ENCODE results near the gene CRKL. TPM values are rescaled to one million over a fixed set of nuclear protein-coding genes. Genes with fewer than 3 reads are reported as not detected.

The CRKL gene
- total RNA-seq, 1 donor from 2014 or later = 102 TPM

DNA sequence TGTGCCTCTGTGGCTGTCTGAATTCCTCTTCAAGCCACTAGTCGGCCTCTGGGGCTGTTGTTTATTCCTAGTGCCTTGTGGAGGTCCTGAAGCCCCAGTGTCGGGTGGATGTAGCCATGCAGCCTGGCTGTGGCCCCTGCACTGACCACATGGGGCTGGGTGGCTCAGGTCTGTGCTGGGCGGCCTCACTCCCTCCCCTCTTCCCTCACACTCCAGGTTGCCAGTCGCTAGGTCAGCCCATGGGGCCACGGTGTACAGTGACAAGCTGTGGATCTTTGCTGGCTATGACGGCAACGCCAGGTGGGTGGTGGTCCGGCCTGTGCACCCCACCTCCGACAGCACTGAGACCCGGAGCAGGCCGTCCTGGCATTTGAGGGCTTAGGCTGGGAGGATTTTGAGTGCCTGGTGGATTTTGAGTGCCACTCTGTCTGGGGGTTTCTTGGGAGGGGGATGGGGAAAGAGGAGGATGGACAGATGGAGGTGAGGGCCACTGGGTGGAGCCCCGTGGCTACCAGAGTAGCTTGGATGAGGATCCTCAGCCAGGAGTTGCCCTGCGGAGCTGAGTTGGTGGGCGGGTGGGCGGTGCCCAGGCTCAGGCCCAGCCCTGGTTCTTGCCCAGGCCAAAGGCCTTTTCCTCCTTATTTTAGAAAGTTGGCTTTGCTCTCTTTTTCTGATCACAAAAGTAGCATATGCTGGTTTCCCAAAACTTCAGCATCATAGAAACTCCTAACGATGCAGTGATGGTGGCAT lies 71.5 kb downstream of the CRKL start:
- no peak for DNase-seq (ENCODE audit: low read depth, low spot score)
- H3K27ac Mint-ChIP-seq (ENCODE audit: unreplicated experiment) = no peak overlapping the region
- H3K9me3 Mint-ChIP-seq = no peaks in the 10 kb centered on the region
- H3K36me3 Mint-ChIP-seq (ENCODE audit: low read depth) = peaks cover 5% of the 10 kb centered on the region
- TF ChIP-seq, protein P1, sequence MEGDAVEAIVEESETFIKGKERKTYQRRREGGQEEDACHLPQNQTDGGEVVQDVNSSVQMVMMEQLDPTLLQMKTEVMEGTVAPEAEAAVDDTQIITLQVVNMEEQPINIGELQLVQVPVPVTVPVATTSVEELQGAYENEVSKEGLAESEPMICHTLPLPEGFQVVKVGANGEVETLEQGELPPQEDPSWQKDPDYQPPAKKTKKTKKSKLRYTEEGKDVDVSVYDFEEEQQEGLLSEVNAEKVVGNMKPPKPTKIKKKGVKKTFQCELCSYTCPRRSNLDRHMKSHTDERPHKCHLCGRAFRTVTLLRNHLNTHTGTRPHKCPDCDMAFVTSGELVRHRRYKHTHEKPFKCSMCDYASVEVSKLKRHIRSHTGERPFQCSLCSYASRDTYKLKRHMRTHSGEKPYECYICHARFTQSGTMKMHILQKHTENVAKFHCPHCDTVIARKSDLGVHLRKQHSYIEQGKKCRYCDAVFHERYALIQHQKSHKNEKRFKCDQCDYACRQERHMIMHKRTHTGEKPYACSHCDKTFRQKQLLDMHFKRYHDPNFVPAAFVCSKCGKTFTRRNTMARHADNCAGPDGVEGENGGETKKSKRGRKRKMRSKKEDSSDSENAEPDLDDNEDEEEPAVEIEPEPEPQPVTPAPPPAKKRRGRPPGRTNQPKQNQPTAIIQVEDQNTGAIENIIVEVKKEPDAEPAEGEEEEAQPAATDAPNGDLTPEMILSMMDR (conservative IDR thresholded peaks at IDR 0.05) = no peak
- H3K4me3 Mint-ChIP-seq = no peak overlapping the region
- no peaks in the 10 kb centered on the region for H3K27me3 Mint-ChIP-seq (ENCODE audit: low read depth)
- H3K4me1 Mint-ChIP-seq = peaks cover 4% of the 10 kb centered on the region

DNA sequence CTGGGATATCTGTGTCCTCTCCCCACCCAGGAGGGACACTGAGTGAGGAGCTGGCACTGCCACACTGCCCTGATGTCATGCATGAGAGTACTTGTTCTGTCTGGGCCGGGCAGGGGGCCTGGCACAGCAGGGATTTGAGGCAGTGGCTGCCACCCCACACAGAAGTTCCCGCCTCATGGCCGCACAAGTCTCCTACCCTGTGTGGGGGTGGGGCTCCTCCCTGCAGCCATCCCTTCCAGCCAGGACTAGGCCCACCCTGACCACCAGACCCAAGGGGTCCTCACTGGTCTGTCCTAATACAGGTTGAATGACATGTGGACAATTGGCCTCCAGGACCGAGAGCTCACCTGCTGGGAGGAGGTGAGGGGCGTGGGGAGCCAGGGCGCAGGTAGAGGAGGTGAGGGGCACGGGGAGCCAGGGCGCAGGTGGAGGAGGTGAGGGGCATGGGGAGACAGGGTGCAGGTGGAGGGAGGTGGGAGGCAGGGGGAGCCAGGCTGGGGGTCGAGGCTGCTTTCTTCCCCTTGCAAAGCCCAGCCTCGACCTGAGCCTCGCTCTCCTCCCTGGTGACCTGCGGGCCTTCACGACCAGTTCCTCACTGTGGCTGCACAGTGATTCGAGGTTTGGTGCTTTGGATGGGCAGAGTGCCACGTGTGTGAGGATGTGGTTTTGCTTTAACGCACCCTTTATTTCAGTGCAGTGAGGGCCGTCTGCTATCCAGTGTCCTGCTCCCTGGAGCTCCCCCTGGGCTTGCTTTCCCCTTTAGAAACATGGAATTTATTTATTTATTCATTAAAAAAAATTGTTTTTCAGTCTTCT lies 72.3 kb downstream of the CRKL start:
- H3K27ac Mint-ChIP-seq (ENCODE audit: unreplicated experiment) = no peak overlapping the region
- no peaks in the 10 kb centered on the region for H3K27me3 Mint-ChIP-seq (ENCODE audit: low read depth)
- H3K4me1 Mint-ChIP-seq = no peaks in the 10 kb centered on the region
- peaks cover 5% of the 10 kb centered on the region for H3K36me3 Mint-ChIP-seq (ENCODE audit: low read depth)
- no peak overlapping the region for H3K4me3 Mint-ChIP-seq
- TF ChIP-seq, protein P1 (conservative IDR thresholded peaks at IDR 0.05) = no peak
- no peaks in the 10 kb centered on the region for H3K9me3 Mint-ChIP-seq
- no peak for DNase-seq (ENCODE audit: low read depth, low spot score)

DNA sequence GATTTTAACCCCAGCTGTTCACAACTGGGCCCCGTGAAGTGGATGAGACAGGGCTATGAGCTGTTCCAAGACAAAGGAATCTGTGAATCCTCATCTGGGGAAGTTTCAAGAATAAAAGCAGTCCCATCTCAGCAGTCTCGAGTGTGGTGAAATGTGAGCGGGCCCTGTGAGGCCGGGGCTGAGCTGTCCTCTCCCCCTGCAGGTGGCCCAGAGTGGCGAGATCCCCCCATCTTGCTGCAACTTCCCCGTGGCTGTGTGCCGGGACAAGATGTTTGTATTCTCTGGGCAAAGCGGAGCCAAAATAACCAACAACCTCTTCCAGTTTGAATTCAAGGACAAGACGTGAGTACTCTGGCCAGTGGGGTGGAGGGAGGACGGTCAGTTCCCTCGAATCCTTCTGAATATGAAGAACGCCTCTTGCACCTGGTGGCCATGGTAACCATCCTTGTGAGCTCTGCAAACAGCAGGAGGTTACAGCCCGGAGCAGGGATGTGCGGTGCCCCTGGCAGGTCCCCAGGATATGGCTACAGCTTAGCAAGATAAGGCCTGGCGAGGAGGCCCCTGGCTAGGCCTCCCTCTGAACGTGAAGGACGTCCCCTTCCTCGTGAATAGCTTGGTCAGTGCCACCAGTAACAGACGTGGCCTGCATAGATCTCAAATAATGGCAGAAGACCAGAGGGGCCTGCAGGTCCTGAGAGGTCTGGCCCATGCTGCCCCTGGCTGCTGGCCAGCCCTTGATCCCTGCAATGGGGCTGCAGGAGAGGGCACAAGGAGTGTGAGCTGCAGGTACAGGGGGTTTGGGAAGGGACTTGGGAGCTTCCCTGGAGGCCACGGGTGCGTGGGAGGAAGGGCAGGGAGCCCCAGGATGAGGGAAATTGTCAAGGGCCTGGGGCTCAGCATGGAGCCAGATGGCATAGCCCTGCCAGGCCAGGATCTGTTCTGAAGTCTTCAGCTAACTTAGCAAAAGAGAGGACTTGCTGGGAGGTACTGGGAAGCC lies 73.3 kb downstream of the CRKL start:
- no peaks in the 10 kb centered on the region for H3K27me3 Mint-ChIP-seq (ENCODE audit: low read depth)
- H3K4me1 Mint-ChIP-seq = no peaks in the 10 kb centered on the region
- peak overlapping the region; percentile 38 for H3K4me3 Mint-ChIP-seq
- peak overlapping the region; percentile 60 for H3K27ac Mint-ChIP-seq (ENCODE audit: unreplicated experiment)
- H3K9me3 Mint-ChIP-seq = no peaks in the 10 kb centered on the region
- no peak for DNase-seq (ENCODE audit: low read depth, low spot score)
- TF ChIP-seq, protein P1 (conservative IDR thresholded peaks at IDR 0.05) = no peak
- H3K36me3 Mint-ChIP-seq (ENCODE audit: low read depth) = peaks cover 5% of the 10 kb centered on the region

DNA sequence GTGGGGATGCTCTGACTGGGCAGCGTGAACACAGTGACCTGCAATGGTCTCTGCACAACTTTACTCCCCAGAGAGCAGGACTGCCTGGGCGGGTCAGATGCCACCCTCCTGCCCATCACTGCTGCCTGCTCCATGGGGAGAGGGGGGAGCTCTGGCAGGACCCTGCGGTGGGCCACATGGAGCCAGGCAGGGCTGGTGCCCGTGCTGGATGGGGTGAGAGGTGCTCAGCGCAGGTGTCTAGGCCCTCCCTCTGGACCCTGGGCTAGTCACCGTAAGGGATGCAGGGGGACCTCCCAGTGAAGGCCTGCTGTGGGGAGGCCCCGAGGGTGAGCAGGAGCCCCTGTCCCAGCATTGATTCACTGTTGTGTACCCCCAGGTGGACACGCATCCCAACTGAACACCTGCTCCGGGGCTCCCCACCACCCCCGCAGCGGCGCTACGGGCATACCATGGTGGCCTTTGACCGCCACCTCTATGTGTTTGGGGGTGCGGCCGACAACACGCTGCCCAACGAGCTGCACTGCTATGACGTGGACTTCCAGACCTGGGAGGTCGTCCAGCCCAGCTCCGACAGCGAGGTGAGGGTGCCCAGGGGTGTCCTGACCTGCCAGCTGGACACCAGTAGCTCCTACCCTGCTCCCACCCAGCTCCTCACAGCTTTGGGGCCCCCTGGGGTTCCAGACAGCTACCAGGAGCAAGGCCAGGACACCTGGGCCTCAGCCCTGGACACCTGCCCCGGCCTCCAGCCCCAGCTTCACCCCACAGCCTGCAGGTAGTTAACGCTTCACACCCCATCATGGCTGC lies 74.2 kb downstream of the CRKL start:
- H3K9me3 Mint-ChIP-seq = no peaks in the 10 kb centered on the region
- H3K36me3 Mint-ChIP-seq (ENCODE audit: low read depth) = peaks cover 3% of the 10 kb centered on the region
- TF ChIP-seq, protein P1 (conservative IDR thresholded peaks at IDR 0.05) = no peak
- no peak overlapping the region for H3K4me3 Mint-ChIP-seq
- no peak for DNase-seq (ENCODE audit: low read depth, low spot score)
- no peak overlapping the region for H3K27ac Mint-ChIP-seq (ENCODE audit: unreplicated experiment)
- H3K27me3 Mint-ChIP-seq (ENCODE audit: low read depth) = no peaks in the 10 kb centered on the region
- H3K4me1 Mint-ChIP-seq = no peaks in the 10 kb centered on the region
